GM18498 (cell line): ENCODE measurements around the gene GNS.
"Not testable (repeated sequence)": the region's sequence is repeated elsewhere in the genome, so short reads cannot be mapped to it uniquely, and the experiment has no call there.

Experiments
- ATAC-seq: cut with Tn5 transposase; IDR thresholded peaks from one replicate; pipeline ENCODE4 v1.9.1; 2021; ENCODE audit warnings: mild to moderate bottlenecking, moderate library complexity; ENCODE audit not compliant: unreplicated experiment

The GNS gene

GRCh38 chr12:64759035-64759894 is at the start of gene GNS:
TSS of gene GNS (minus strand) at chr12:64759406. CDS start at chr12:64759276, 130 bp downstream.
- ATAC-seq: peak; percentile 81

GRCh38 chr12:64808110-64808509 is 48.9 kb upstream of the GNS start:
- ATAC-seq: peak; percentile 64

GRCh38 chr12:64806593-64807460 is 47.6 kb upstream of the GNS start:
- ATAC-seq: no peak

GRCh38 chr12:64806173-64806572 is 47.0 kb upstream of the GNS start:
- ATAC-seq: no peak

- not testable (repeated sequence) for ATAC-seq
These were observed 43.1 kb upstream of the GNS start for GRCh38 chr12:64802180-64802775.

- no peak for ATAC-seq
These were observed 42.2 kb upstream of the GNS start for GRCh38 chr12:64801381-64801780.

GRCh38 chr12:64800640-64801039 is 41.4 kb upstream of the GNS start:
- peak; percentile 54 for ATAC-seq

- no peak for ATAC-seq
These were observed 39.0 kb upstream of the GNS start for GRCh38 chr12:64798165-64798564.

- no peak for ATAC-seq
These were observed 38.0 kb upstream of the GNS start for GRCh38 chr12:64797156-64797555.

GRCh38 chr12:64796205-64796845 is 37.1 kb upstream of the GNS start:
- peak; percentile 72 for ATAC-seq

GRCh38 chr12:64794305-64794704 is 35.1 kb upstream of the GNS start:
- ATAC-seq: no peak

GRCh38 chr12:64793610-64794009 is 34.4 kb upstream of the GNS start:
- no peak for ATAC-seq

GRCh38 chr12:64792128-64792527 is 32.9 kb upstream of the GNS start:
- no peak for ATAC-seq

- ATAC-seq: no peak
These were observed 31.8 kb upstream of the GNS start for GRCh38 chr12:64791036-64791435.

GRCh38 chr12:64790166-64790565 is 31.0 kb upstream of the GNS start:
- ATAC-seq: no peak

- ATAC-seq: no peak
These were observed 26.6 kb upstream of the GNS start for GRCh38 chr12:64785838-64786237.

- no peak for ATAC-seq
These were observed 23.1 kb upstream of the GNS start for GRCh38 chr12:64782191-64782876.

- ATAC-seq: peak; percentile 29
These were observed 22.3 kb upstream of the GNS start for GRCh38 chr12:64781280-64782190.

- peak; percentile 49 for ATAC-seq
These were observed 21.5 kb upstream of the GNS start for GRCh38 chr12:64780531-64781279.
